HG02759 (cell line): ENCODE results near the gene ADK.

Experiments used
- ATAC-seq: cut with Tn5 transposase; IDR thresholded peaks from one replicate; pipeline ENCODE4 v1.9.1; 2021; ENCODE audit warnings: mild to moderate bottlenecking, moderate library complexity; ENCODE audit not compliant: unreplicated experiment

ADK gene

GRCh38 chr10:74691164-74691563, 540.1 kb downstream of the ADK start:
- ATAC-seq: no peak

DNA sequence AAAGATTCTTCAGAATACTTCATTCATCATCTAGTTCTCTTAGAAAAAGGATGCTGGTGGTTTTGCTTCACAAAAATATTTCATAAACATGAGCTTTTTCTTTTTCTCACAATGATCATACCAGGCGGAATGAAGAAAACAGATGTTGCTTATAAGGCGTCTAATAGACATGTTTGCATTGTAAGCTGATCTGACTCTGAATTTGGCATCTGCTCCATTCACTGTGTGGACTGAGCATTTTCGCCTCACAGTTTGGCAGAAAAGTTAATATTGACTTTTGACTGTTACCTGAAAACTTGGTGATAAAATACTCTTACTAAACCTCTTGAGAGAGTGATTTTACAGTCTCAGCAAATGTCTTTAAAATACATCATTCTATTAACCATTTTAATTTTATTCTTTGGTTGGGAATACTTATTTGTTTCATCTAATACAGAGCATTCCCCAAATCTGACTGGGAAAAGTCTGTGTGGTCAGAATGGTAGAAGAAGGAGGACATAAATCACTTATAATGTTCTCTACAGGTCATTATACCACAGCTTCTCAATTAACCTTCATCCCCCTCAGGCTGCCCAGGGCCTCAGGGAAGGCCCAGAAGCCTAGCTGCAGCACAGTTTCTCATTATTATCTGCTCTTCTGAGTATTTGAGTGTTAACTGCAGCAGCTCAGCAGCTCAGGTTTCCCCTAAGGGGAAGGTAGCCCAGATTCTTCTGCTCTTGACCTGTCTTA, 553.8 kb downstream of the ADK start:
- no peak for ATAC-seq

DNA sequence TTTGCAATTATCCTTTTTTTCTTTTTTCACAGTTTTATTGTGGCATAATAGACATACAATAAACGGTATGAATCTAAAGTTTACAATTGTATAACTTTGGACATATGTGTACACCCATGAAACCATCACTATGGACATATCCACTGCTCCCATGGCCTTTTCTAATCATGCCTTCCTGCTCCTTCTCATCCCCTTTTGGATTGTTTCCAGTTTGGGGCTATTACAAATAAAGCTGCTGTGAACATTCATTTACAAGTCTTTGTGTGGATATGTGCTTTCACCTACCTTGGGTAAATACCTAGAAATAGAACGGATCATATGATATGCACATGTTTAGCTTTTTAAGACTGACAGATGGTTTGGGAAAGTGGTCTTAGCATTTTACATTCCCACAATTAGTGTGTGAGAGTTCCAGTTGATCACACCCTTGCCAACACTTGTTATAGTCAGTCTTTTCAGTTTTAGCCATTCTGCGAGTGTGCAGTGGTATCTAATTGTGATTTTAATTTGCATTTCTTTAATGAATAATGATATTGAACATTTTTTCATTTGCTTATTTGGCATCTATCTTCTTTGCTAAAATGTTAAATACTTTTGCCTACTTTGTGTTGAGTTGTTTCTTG, 554.4 kb downstream of the ADK start:
- no peak for ATAC-seq

GRCh38 chr10:74706966-74707365, 555.9 kb downstream of the ADK start:
- ATAC-seq: no peak

DNA sequence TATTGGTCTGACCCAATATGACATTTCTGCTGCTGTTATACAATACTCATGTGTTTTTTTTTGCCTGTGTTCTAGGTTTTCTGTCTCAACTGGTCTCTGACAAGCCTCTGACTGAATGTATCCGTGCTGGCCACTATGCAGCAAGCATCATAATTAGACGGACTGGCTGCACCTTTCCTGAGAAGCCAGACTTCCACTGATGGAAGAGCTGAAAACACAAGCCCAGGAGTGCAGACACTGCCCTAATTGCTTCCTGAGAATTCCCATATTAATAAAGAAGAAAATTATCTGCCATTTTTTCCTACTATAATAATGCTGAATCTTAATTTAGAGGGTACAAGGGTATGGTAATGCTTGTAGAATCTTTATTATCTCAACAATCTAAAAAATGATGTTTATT, 557.2 kb downstream of the ADK start:
- no peak for ATAC-seq

DNA sequence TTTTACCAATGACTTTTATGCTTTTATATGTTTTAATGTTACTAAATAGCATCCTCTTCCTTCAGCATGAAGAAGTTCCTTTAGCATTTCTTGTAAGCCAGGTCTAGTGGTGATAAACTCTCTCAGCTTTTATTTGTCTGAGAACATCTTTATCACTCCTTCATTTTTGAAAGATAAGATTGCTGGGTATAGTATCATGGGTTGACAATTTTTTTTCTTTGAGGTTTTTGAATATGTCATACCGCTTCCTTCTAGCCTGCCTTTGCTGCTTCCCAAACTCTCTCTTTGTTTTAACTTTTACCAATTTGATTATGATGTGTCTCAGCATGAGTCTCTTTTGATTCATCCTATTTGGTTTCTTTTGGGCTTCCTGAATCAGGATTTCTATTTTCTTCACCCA, 567.2 kb downstream of the ADK start:
- ATAC-seq: no peak

- no peak for ATAC-seq
Measured at GRCh38 chr10:74728225-74728624, 577.2 kb downstream of the ADK start.

- no peak for ATAC-seq
Measured at GRCh38 chr10:74730246-74730645, 579.2 kb downstream of the ADK start.

DNA sequence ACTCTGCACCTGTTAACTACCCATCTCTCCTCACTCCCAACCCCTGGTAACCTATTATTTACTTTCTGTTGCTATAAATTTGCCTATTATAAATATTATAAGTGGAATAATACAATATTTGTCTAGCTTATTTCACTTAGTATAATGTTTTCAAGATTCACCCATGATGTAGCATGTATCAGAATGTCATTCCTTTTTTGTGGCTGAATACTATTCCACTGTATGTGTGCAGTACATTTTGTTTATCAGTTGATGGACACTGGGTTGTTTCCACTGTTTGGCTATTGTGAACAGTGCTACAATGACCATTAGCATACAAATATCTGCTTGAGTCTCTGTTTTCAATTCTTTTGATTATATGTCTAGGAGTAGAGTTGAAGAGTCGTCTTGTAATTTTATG, 582.6 kb downstream of the ADK start:
- no peak for ATAC-seq

DNA sequence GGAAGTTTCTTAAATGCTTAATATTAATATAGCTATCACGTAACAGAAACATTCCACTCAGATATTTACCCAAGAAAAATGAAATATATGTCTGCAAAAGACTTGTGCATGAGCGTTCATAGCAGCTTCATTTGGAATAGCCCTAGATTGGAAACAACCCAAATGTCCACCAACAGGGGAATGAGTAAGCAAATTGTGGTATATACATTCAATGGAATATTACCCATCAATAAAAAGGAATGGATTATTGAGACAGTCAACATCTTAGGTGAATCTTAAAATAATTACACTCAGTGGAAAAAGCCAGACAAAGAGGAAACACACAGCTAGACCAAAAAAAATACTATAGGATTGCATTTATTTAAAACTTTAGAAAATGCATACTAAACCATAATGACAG, 585.0 kb downstream of the ADK start:
- no peak for ATAC-seq

- peak; percentile 48 for ATAC-seq
Measured at GRCh38 chr10:74738052-74738451, 587.0 kb downstream of the ADK start.

DNA sequence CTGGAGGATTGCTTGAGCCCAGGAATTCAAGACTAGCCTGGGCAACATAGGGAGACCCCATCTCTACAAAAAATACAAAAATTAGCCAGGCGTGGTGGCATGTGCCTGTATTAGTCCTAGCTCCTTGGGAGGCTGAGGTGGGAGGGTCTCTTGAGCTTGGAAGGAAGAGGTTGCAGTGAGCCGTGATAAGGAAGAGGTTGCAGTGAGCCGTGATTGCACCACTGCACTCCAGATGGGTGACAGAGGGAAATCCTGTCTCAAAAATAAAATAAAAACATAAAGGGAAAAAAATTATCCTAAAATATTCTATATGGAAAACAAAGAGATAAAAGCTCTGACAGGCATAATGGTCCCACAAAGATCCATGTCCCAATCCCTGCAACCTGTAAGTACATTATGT, 587.5 kb downstream of the ADK start:
- no peak for ATAC-seq

DNA sequence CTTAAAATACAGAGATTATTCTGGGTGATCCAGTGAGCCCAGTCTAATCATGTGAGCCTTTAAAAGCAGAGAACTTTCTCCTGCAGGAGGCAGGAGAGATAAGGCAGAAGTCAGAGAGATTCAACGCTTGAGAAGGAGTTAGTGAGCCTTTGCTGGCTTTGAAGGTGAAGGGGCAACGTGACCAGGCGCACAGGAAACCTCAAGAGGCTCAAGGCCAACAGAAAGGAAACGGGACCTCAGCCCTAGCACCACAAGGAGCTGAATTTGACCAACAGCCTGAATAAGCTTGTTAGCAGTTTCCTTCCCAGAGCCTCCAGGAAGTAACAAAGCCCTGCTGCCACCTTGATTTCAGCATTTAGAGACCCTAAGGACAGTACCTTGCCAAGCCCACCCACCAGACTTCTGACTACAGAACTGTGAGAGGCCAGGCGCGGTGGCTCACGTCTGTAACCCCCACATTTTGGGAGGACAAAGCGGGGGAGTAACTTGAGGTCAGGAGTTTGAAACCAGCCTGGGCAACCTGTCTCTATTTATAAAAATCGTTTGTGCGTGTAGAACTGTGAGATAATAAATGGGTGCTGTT, 588.1 kb downstream of the ADK start:
- peak; percentile 91 for ATAC-seq

DNA sequence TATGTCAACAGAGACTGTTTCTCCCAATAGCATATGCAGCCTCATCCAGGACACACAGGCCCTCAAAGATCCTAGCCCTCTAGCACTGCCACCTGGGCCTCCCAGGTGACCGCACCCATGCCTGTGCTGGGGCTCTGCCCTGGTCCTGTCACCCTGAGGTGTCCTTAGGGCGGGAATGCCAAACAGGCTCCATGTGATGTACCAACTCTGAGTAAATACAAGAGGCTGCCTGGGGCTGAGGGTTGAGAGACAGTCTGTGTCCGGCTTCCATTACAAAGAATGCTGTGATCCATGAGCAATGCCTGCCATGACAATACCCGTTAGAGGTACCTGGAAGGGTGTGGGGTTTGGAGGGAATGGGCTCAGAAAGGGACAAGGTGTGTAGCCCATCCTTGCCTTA, 592.4 kb downstream of the ADK start:
- no peak for ATAC-seq

DNA sequence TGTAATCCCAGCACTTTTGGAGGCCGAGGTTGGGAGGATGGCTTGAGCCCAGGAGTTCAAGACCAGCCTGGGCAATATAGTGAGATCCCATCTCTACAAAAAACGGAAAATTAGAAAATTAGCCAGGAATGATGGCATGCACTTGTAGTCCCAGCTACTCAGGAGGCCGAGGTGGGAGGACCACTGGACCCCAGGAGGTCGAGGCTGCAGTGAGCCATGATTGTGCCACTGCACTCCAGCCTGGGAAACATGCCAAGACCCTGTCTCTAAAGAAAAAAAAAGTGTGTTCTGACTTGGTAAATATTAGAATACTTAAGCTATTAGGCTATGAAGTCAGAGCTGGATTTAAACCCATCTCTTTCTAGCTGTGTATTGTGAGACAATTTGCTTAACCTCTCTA, 594.4 kb downstream of the ADK start:
- ATAC-seq: no peak

DNA sequence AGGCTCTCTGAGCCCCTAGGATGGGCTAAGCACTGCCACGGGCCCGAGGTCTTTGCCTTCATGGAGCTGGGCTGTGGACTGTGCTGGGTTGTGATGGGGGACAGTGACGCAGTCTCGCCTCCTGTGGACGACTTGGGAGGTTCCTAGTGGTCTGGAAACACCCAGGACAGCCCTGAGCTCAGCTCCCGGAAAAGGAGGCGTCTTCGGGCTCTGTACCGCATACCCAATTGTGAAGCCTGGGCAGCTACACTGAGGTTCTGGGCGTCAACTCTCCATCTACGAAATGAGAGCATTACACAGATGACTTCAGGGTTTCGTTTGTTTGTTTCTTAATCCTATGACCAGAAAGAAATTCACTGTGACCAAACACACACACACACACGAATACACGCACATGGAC, 595.8 kb downstream of the ADK start:
- ATAC-seq: no peak

GRCh38 chr10:74748468-74749031, 597.5 kb downstream of the ADK start:
- no peak for ATAC-seq

- no peak for ATAC-seq
Measured at GRCh38 chr10:74750848-74751274, 599.8 kb downstream of the ADK start.

DNA sequence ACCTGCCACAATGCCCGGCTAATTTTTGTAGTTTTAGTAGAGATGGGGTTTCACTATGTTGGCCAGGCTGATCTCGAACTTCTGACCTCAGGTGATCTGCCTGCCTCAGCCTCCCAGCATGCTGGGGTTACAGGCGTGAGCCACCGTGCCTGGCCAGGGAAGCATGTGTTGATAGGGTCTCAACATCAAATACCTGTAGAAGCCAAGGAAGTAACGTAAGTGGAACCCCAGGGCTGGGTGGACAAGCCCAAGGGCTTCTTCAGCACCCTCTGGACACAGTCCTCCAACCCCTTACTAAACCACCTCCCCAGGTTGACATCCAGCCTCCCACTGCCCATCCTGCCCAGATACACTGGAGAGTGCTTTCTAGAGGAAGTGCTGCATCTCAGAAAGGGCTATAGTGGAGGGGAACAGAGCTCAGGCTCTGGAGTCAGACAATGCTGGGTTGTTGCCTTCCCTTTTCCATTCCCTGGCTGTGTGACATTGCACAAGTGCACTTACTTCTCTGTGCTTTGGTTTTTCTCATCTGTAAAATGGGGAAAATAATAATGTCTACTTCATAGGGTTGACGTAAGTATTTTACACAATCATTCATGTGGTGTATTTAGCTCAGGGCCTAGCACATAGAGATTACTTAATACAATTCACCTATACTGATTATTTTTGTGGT, 601.5 kb downstream of the ADK start:
- no peak for ATAC-seq

DNA sequence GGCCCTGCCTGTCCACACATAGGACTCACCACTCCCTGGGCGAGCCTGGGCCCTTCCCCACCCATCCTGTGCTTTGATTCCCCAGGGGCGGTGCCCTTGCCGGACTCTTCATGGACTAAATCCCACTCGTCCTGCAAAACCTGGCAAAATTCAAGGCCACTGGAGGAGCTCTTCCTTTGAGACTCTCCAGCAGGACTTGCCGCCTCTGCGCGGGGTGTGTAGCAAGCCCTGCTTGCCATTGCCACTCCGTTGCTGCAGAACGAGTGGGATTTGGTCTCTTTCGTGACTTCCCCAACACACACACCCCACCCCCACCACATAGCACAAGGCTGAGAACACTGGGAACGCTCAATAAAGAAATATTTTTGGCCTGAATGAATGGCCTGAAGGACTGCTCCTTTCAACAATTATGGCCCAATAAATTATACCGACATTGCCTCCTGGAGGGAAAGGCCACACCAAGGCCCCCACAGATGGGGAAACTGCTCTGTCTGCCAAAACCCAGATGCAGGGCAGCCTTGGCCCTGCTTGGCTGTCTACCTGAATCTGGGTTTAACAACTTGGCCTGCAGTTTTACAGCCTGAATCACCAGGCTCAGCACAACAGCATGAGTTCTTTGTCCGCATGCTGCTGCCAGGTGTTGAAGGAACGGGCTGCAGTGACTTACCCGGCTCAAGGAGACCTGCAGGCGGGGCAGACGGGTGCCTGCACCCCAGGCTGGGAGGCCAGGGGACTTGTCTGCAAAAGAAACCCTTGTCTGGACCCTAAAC, 602.6 kb downstream of the ADK start:
- ATAC-seq: no peak

GRCh38 chr10:74754381-74754821, 603.4 kb downstream of the ADK start:
- no peak for ATAC-seq
